ENCODE results near the gene PPM1H. TPM values are rescaled to one million over a fixed set of nuclear protein-coding genes. Genes with fewer than 3 reads are reported as not detected.
"Not testable (repeated sequence)": the region's sequence is repeated elsewhere in the genome, so short reads cannot be mapped to it uniquely, and the experiment has no call there.

Gene PPM1H
- total RNA-seq, 1 donor from 2014 or later, result 73.4 TPM

GRCh38 chr12:62732861-62733427 lies 202.0 kb downstream of the PPM1H start:
- peak; percentile 25 for DNase-seq (ENCODE audit: low spot score)

DNA sequence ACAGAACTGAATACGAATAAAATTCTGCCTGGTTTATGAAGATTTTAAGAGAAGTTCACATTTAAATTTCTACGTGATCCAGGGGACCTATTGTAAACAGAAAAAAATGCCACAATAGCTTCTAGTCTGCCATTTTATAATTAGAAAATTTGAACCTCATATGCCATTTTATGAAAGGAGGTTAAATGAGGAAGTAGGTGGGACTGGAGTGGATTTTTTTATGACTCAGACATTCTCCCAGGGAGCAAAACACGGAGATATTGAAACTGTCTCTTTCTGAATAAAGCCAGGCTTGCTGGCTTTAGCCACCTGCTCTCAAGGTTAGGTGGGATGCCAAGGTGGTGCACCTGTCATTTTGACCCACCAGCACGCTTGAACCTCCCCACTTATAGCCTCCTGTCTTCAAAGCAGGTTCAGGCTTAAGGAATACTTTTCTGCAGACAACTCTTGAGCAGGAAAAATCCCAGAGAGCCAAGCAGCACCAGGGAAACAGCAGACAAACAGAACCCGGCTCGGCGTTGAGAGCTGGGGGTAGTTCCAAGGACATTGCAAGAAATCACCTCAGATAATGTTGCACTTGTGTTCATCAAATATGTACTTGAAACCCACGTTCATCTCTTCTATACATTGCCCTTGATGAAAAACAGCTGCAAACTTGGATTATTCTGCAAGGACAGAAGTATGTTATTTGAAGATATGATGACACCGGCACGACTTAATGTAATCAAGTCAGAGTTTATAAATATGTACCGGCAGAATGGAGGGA lies 203.7 kb downstream of the PPM1H start:
- no peak for DNase-seq (ENCODE audit: low spot score)

DNA sequence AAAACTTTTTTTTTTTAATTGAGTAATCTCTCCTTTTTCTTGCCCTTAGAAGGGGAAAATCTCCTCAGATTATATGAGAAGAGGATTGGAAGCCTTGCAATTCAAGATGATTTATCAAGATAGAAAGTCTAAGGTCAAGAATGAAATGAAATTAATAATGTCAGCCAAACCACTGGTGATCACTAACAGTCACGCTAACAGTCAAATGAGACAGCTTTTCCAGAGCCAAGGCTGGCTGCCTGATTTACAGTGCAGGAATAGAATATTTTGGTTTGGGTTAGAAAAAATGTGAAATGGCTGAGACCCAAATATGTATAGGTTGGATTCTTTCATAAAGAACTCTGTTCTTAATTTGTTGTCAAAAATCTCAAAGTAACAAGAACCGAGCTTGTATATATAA lies 204.3 kb downstream of the PPM1H start:
- DNase-seq (ENCODE audit: low spot score), result no peak

DNA sequence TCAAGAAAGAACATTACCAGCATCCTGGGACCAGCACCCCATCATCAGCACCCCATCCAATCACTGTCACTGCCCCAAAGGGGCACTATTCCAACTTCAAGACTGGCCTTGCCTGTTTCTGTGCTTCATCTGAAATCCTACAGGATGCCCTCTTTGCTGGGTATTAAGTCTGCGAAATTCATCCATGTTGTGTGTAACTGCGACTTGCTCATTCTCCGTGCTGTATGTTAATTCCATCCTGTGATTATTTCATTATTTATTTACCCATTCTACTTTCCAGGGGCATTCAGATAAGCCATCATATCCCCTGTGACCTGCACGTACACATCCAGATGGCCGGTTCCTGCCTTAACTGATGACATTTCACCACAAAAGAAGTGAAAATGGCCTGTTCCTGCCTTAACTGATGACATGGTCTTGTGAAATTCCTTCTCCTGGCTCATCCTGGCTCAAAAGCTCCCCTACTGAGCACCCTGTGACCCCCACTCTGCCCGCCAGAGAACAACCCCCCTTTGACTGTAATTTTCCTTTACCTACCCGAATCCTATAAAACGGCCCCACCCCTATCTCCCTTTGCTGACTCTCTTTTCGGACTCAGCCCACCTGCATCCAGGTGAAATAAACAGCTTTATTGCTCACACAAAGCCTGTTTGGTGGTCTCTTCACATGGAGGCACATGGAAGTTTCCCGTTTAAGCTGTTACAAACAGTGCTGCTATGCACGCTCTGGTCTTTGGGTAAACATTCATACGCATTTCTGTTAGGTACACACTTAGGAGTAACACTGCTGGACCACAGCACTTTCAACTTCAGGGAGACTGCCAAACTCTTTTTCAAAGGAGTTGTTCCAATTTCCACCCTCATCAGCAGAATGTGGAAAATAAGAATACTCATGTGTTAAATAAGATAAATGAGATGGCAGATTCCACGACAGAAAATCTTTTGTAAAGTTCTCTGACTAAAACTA lies 205.1 kb downstream of the PPM1H start:
- DNase-seq (ENCODE audit: low spot score), result not testable (repeated sequence)

DNA sequence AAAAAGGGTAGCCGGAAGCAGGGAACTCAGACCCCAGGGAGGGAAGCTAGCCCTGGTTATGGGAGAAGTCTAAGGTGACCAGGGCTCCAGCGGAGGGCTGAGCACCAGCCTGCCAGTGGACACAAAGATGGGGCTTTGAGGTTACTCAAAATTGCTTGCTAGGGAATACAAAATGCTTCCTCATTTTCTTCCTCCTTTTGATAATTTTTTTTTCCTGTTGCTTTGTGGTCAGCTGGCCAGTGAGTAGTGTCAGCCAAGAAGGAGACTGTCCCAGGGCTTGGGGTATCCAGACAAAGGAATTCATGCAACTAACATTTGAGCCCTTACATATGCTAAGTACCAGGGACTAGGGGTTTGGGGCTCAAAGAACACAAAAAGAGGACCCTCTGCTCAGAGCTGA lies 206.2 kb downstream of the PPM1H start:
- no peak for DNase-seq (ENCODE audit: low spot score)

- no peak for DNase-seq (ENCODE audit: low spot score)
These were observed 208.4 kb downstream of the PPM1H start for GRCh38 chr12:62726471-62726980.

- DNase-seq (ENCODE audit: low spot score), result no peak
These were observed 209.2 kb downstream of the PPM1H start for GRCh38 chr12:62725781-62726180.

GRCh38 chr12:62724947-62725451 lies 210.0 kb downstream of the PPM1H start:
- DNase-seq (ENCODE audit: low spot score), result peak; percentile 85

- no peak for DNase-seq (ENCODE audit: low spot score)
These were observed 210.7 kb downstream of the PPM1H start for GRCh38 chr12:62724285-62724684.

DNA sequence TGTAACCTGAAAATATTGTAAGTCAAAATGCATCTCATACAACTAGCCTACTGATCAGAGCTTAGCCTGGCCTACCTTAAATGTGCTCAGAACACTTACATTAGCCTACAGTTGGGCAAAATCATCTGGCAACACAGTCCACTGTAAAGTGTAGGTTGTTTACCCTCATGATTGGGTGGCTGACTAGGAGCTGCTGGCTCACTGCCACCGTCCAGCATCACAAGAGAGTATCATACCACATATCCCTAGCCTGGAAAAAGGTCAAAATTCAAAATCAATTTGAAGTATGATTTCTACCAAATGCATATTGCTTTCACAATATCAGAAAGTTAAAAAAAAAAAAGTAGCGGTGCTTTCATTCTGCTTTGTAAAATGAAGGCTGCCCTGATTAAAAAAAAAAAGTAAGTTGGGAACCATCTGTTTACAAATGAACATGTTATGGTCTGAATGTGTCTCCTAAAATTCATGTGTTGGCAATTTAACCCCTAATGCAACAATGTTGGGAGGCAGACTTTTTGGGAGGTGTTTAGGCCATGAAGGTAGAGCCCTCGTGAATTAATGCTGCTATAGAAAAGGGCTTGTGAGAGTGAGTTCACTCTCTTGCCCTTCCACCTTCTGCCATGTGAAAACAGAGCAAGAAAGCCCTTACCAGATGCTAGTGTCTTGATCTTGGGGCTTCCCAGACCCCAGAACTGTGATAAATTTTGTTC lies 211.8 kb downstream of the PPM1H start:
- no peak for DNase-seq (ENCODE audit: low spot score)

DNA sequence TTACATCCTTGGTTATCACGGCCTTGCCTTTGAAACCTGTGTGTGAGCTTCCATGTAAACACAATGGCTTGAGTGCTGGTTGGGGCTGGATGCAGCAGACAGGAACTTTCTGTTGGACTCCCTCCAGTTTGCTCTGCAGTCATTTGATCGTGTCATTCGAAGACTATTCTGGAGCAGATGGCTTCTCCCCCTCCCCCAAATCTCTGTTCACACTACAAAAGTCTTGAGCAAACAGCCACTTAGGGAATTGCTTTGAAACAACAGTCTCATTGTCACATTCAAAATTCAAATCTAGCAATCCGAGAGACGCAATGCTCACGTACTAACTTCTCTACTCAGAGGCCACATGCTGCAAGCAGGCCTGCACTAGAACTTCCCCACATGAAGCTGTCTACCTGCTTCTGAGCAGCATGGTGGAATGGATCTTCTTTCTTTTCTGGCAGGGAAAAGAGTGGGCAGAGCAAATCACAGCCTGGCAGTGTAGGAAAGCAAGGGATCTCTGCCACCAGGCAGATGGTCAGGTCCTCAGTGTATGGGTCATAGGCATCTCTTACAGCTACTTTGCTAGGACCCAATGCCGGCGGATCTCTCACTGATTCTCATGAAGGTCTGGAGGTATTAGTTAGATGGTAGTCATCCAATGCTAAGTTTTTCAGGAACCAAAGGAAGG lies 214.2 kb downstream of the PPM1H start:
- DNase-seq (ENCODE audit: low spot score), result peak; percentile 25

- DNase-seq (ENCODE audit: low spot score), result no peak
These were observed 214.9 kb downstream of the PPM1H start for GRCh38 chr12:62720025-62720424.

- no peak for DNase-seq (ENCODE audit: low spot score)
These were observed 216.1 kb downstream of the PPM1H start for GRCh38 chr12:62718762-62719426.

GRCh38 chr12:62717643-62718042 lies 217.3 kb downstream of the PPM1H start:
- no peak for DNase-seq (ENCODE audit: low spot score)

GRCh38 chr12:62716866-62717525 lies 218.0 kb downstream of the PPM1H start:
- no peak for DNase-seq (ENCODE audit: low spot score)

- no peak for DNase-seq (ENCODE audit: low spot score)
These were observed 218.9 kb downstream of the PPM1H start for GRCh38 chr12:62716037-62716436.

DNA sequence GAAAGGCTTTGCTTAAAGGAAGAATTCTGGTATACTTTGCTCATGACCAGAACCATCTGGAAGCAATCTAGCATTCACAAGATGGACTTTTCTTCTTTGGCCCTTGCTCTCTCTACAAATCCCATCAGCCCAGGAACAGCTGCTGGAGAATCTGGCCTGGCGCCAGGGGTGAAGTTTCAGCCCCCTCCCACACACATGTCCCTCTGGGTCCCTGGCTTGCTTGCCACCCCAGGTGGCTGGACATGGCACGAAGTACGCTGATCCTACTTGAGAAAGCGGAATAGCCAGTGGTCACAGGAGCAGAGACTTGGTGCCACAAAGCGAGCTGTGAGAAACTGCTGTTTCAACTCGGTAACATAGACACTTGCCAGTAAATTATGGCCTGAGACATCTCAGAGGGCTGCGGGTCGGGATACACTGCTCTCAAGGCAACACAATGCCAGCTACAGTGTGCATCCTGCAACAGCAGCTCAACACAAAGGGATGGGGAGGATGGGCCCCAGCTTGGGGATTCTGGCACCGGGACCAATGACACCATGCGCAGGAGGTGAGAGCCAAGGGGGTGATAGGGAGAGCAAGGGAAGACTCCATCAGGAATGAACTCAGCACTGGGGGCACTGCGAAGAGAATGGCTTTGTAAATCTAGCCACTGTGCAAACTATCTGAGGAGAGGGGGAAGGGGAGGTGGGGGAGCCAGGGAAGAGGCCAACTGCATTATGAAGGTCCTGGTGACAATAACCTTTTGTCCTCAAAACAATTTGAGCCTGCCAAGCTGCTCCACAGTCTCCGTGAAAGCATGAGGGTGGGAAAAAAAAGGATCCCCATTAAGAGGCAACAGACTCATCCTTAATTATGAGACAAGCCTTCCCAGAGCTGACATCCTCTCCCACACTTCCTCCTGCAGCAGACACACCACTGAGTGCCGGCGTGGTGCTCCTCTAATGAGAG lies 219.9 kb downstream of the PPM1H start:
- DNase-seq (ENCODE audit: low spot score), result no peak

DNA sequence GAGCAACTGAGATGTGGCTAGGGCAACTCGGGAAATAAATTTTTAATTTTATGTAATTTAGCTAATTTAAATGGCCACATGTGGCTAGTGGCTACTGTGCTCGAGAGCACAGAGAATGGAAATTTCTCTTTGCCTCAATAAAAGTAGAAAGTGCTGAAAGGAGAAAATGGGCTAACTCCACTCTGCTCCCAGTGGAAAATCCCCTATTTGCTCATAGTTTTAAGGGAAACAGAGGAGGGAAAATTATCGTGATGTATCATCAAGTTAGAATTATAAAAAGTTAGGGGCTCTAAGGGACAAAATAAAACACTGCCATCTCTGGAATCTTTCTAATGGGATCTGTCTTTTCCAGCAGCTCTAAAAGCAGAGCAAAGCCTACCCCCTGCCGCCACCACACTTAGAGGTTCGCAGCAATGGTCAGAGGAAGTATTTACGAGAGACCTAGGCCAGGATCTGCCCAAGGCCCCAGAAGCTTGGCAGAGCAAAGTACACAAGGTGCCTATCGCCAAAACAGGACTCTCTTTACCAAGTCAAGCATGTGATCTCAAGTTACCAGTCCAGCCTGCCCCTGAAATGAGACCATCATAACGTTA lies 220.7 kb downstream of the PPM1H start:
- DNase-seq (ENCODE audit: low spot score), result no peak

Measured in mucosa of gallbladder (tissue), 1 donor.